HG03159 (cell line): ENCODE measurements around the gene DOCK7.

Experiments used
- ATAC-seq: cut with Tn5 transposase; IDR thresholded peaks from one replicate; pipeline ENCODE4 v1.9.1; 2021; ENCODE audit warnings: mild to moderate bottlenecking, moderate library complexity; ENCODE audit not compliant: unreplicated experiment

DOCK7 gene

GRCh38 chr1:62423580-62424242, 264.5 kb downstream of the DOCK7 start:
- no peak for ATAC-seq

GRCh38 chr1:62420214-62420613, 268.0 kb downstream of the DOCK7 start:
- no peak for ATAC-seq

GRCh38 chr1:62417351-62417999, 270.7 kb downstream of the DOCK7 start:
- ATAC-seq: no peak

- ATAC-seq: no peak
Observed at GRCh38 chr1:62415687-62416086, 272.5 kb downstream of the DOCK7 start.

GRCh38 chr1:62407398-62408009, 280.7 kb downstream of the DOCK7 start:
- no peak for ATAC-seq

GRCh38 chr1:62406576-62406975, 281.6 kb downstream of the DOCK7 start:
- no peak for ATAC-seq

GRCh38 chr1:62405247-62405646, 282.9 kb downstream of the DOCK7 start:
- no peak for ATAC-seq
